Measurements from ENCODE around the gene ATP5F1D.

DNA sequence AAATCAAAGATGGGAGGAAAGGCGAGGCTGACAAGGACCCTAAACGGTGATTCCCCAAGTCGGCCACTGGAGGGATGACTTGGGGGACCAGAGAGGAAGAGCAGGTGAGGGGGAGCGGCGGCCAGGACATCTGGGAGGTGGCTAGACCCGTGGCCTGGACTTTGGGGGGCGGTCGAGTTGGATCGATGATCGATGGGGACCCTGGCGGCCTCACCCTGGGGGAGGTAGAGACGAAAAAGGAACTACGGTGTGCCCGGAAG, 19.9 kb downstream of the ATP5F1D start:
- TF ChIP-seq MAFK (conservative IDR thresholded peaks at IDR 0.05 in 1 of 2, IDR thresholded peaks at IDR 0.05 in 1 of 2; ENCODE audit: low read length in 2 of 2) (no peak), CBFB (CRISPR knock-in tag; IDR thresholded peaks at IDR 0.05) (no peak), ATF3 (CRISPR knock-in tag; IDR thresholded peaks at IDR 0.05) (no peak), CTCF (CRISPR knock-in tag; IDR thresholded peaks at IDR 0.05) (no peak), FLYWCH1 (CRISPR knock-in tag; IDR thresholded peaks at IDR 0.05) (no peak)
- TF ChIP-seq, protein P1, sequence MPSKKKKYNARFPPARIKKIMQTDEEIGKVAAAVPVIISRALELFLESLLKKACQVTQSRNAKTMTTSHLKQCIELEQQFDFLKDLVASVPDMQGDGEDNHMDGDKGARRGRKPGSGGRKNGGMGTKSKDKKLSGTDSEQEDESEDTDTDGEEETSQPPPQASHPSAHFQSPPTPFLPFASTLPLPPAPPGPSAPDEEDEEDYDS (CRISPR knock-in tag; IDR thresholded peaks at IDR 0.05): no peak

Data from HepG2 (cell line).